Kidney epithelial cell (primary cell): ENCODE measurements around the gene TP53RK. TPM values are rescaled to one million over a fixed set of nuclear protein-coding genes. Genes with fewer than 3 reads are reported as not detected.

ENCODE experiments used
- DNase-seq: peaks from one replicate; pipeline ENCODE4 v3.0.0-alpha.2; 2010; ENCODE audit warnings: low read depth
- H3K27me3 ChIP-seq: 2 replicates; pipeline ENCODE4 v1.6.0; 2011; ENCODE audit warnings: low read length; ENCODE audit not compliant: control insufficient read depth, insufficient read depth
- H3K36me3 ChIP-seq: 2 replicates; pipeline ENCODE4 v1.5.1; 2011; ENCODE audit warnings: low read length; ENCODE audit not compliant: control insufficient read depth, insufficient read depth
- H3K4me3 ChIP-seq: 2 replicates; pipeline ENCODE4 v1.5.1; 2011; ENCODE audit warnings: low read depth, mild to moderate bottlenecking, control low read depth, low read length
- total RNA-seq: library from RNA; depleted of rRNA; stranded (reverse); fragments of >200 nt; gene quantifications from 2 replicates; pipeline ENCODE4 v1.2.3, GENCODE V29; 2015
- TF ChIP-seq, protein P1 (sequence below): IDR thresholded peaks from 2 replicates; pipeline ENCODE4 v1.5.1; 2011; ENCODE audit warnings: mild to moderate bottlenecking, moderate library complexity, low read length, control low read depth, inconsistent platforms; ENCODE audit not compliant: insufficient read depth, poor library complexity, severe bottlenecking

TP53RK gene
- total RNA-seq, 1 donor from 2014 or later, result 20.5 TPM

DNA sequence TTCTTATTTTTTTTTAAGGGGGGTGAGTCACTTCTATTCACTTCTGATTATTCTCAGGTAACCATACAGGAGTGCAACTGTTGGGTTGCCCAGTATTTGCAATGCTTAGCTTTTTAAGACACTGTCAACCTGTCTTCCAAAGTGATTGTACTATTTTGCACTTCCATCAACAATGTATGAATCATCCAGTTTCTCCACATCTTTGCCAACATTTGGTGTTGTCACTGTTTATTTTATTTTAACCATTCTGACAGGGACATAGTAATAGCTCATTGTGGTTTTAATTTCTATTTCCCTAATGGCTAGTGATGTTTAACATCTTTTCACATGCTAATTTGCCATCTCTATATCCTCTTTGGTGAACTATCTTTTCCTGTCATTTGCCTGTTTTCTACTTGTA is 36.5 kb downstream of the TP53RK start:
- DNase-seq, result no peak
- H3K4me3 ChIP-seq, result no peak overlapping the region
- TF ChIP-seq, protein P1, sequence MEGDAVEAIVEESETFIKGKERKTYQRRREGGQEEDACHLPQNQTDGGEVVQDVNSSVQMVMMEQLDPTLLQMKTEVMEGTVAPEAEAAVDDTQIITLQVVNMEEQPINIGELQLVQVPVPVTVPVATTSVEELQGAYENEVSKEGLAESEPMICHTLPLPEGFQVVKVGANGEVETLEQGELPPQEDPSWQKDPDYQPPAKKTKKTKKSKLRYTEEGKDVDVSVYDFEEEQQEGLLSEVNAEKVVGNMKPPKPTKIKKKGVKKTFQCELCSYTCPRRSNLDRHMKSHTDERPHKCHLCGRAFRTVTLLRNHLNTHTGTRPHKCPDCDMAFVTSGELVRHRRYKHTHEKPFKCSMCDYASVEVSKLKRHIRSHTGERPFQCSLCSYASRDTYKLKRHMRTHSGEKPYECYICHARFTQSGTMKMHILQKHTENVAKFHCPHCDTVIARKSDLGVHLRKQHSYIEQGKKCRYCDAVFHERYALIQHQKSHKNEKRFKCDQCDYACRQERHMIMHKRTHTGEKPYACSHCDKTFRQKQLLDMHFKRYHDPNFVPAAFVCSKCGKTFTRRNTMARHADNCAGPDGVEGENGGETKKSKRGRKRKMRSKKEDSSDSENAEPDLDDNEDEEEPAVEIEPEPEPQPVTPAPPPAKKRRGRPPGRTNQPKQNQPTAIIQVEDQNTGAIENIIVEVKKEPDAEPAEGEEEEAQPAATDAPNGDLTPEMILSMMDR, result no peak
- no peaks in the 10 kb centered on the region for H3K36me3 ChIP-seq
- H3K27me3 ChIP-seq, result peaks cover 10% of the 10 kb centered on the region

DNA sequence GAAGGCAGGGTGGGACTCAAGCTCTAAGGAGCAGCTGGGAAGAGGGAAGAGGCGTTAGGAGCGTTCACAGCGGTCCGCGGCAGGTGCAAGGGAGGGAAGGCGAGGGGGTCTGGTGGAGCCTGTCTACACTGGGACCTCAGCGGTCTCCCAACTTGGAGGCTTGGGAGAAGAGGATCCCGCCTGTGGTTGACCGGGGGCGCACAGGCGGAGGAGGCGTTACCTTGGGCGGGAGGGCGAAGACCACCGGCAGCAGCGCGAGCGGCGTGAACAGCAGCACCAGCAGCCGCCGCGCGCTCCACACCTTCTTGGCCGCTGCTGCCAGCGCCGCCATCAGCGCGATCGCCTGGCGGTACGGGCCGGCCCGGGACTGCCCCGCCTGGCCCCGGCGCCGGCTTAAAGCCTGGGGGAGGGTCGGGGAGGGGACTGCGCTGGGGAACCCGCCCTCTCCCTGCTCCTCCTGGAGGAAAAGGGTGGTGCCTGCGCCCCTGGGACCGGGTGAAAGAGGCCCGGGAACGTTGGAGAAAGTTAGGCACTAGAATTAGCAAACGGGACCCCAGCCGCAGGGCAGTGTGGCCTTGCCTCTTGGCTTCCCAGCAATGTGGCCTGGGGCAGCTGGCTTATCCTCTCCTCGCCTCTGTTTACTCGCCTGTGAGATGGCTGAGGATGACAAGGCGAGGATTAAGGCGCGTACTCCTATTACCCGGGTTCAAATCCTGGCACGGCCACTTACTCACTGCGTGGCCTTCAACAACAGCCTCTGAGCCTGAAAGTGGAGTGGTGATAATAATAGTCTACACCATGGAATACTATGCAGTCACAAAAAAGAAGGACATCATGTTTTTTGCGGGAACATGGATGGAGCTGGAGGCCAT is 37.9 kb downstream of the TP53RK start, which contains the start of gene SLC13A3:
Gene SLC13A3 (minus strand): TSS at position 369 of the 872 bp plus-strand sequence. CDS start 38 bp downstream, at position 331.
- TF ChIP-seq, protein P1, result no peak
- no peak for DNase-seq
- H3K4me3 ChIP-seq, result no peak within 1 kb of the TSS
- H3K27me3 ChIP-seq, result peaks cover 10% of the 10 kb centered on the region
- H3K36me3 ChIP-seq, result no peaks in the 10 kb centered on the region

DNA sequence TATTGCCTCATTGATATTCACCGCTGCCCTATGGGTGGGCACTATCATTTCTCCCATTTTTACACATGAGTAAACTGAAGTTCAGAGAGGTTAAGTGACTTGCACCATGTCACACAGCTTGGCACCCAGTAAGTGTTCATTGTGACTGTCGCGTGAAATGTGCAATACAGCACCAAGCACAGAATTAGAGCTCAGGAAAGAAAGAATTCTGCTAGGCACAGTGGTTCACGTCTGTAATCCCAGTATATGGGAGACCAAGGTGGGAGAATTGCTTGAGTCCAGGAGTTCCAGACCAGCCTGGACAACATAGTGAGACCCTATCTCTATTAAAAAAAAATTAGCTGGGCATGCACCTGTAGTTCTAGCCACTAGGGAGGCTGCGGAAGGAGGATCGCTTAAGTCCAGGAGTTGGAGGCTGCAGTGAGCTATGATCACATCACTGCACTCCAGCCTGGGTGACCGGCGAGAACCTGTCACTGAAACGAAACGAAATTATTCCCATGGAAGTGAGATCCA is 38.6 kb downstream of the TP53RK start:
- no peaks in the 10 kb centered on the region for H3K36me3 ChIP-seq
- TF ChIP-seq, protein P1, result no peak
- DNase-seq, result no peak
- H3K4me3 ChIP-seq, result no peak overlapping the region
- H3K27me3 ChIP-seq, result peaks cover 10% of the 10 kb centered on the region

DNA sequence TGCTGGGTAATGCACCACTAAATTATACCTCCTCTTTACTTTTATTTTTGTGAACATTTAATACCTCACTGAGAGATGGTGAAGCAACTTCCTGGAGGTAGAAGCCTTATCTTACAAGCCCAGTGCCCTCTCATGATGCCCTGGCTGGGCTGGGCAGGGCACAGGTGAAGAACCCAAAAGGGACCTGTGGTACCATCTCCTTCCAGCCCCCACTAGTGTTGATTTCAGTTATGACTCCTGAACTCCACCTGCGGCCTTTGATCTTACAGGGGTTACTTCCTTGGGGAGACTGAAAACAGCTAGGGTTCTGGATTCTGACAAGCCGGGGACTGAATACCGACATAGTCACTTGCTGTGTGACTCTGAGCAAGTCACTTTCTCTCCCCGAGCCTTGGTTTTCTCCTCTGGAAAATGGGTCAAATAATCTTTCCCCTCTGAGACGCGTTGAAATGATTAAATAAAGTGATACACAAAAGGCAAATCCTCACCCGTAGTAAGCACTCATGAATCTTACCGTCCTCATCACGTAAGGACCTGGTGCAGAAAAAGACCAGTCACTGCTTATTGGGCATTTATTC is 39.2 kb downstream of the TP53RK start:
- Histone ChIP-seq H3K4me3 (no peak overlapping the region), H3K36me3 (no peaks in the 10 kb centered on the region), H3K27me3 (peaks cover 10% of the 10 kb centered on the region)
- TF ChIP-seq, protein P1, result no peak
- DNase-seq, result no peak

DNA sequence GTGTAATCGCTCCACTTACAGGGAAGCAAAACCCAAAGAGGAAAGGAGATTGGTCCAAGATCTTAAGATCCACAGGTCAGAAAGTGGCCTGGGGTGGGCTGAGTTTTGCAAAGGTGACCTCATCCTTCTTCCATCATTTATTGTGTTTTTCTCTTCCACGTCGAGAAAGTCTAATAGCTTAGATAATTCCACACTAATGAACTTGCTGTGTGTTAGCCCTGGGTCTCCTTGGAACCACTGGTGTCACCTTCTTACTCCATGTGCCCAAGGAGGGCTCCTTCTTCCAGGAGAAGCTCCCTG is 39.6 kb downstream of the TP53RK start:
- DNase-seq, result no peak
- TF ChIP-seq, protein P1, result no peak
- H3K27me3 ChIP-seq, result peaks cover 10% of the 10 kb centered on the region
- no peaks in the 10 kb centered on the region for H3K36me3 ChIP-seq
- H3K4me3 ChIP-seq, result no peak overlapping the region
